ENCODE measurements around the gene SLMAP.

GRCh38 chr3:57737840-57738239 is 18.3 kb upstream of the SLMAP start:
- TF ChIP-seq MAX (IDR thresholded peaks at IDR 0.05) (no peak), EP300 (IDR thresholded peaks at IDR 0.05; ENCODE audit: borderline replicate concordance) (no peak), YY1 (IDR thresholded peaks at IDR 0.05; ENCODE audit: low read depth) (no peak), TAF1 (IDR thresholded peaks at IDR 0.05; ENCODE audit: low read depth) (no peak), CEBPB (IDR thresholded peaks at IDR 0.05) (no peak), RAD21 (IDR thresholded peaks at IDR 0.05; ENCODE audit: low read depth) (no peak)
- TF ChIP-seq, protein P1, sequence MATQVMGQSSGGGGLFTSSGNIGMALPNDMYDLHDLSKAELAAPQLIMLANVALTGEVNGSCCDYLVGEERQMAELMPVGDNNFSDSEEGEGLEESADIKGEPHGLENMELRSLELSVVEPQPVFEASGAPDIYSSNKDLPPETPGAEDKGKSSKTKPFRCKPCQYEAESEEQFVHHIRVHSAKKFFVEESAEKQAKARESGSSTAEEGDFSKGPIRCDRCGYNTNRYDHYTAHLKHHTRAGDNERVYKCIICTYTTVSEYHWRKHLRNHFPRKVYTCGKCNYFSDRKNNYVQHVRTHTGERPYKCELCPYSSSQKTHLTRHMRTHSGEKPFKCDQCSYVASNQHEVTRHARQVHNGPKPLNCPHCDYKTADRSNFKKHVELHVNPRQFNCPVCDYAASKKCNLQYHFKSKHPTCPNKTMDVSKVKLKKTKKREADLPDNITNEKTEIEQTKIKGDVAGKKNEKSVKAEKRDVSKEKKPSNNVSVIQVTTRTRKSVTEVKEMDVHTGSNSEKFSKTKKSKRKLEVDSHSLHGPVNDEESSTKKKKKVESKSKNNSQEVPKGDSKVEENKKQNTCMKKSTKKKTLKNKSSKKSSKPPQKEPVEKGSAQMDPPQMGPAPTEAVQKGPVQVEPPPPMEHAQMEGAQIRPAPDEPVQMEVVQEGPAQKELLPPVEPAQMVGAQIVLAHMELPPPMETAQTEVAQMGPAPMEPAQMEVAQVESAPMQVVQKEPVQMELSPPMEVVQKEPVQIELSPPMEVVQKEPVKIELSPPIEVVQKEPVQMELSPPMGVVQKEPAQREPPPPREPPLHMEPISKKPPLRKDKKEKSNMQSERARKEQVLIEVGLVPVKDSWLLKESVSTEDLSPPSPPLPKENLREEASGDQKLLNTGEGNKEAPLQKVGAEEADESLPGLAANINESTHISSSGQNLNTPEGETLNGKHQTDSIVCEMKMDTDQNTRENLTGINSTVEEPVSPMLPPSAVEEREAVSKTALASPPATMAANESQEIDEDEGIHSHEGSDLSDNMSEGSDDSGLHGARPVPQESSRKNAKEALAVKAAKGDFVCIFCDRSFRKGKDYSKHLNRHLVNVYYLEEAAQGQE (IDR thresholded peaks at IDR 0.05; ENCODE audit: low read depth), result no peak
